ENCODE results near the gene RBM38. TPM values are rescaled to one million over a fixed set of nuclear protein-coding genes. Genes with fewer than 3 reads are reported as not detected.

RBM38 gene
- total RNA-seq, 2 experiments from 2014 or later = 60.9 to 62.8 TPM

DNA sequence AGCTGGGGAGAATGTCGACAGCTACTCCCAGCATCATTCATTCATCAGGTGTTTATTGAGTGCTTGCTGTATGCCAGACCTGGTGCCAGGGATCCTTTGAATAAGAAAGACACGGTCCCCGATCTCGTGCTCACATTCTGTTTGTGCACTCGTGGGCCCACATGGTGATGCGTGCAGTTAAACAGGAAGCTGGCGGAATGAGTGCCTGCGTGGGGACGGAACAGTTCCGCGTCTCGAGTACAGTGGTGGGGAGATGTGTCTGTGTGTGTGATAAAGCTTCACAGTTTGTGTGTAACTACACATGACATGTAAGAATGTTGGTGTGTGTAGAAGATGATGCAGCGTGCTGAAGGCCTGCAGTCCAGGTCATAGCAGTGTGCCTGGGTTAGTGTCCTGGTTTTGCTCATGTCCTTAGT, 6.5 kb downstream of the RBM38 start:
- ATAC-seq (ENCODE audit: low read depth) (peak; percentile 3), DNase-seq (no peak)
- H3K27ac Mint-ChIP-seq = peak overlapping the region; percentile 84
- H3K9me3 Mint-ChIP-seq = no peaks in the 10 kb centered on the region
- H3K36me3 Mint-ChIP-seq = peaks cover 61% of the 10 kb centered on the region
- POLR2A ChIA-PET = interaction anchor here (0.8 to 5.4 kb wide), 14 partner anchors 8 to 222 kb away, joined by 3 to 76 read pairs (median 4); partner anchors contain the start of gene ZBP1
- H3K4me3 Mint-ChIP-seq = peak overlapping the region; percentile 83
- no peaks in the 10 kb centered on the region for H3K27me3 Mint-ChIP-seq
- peaks cover 54% of the 10 kb centered on the region for H3K4me1 Mint-ChIP-seq

DNA sequence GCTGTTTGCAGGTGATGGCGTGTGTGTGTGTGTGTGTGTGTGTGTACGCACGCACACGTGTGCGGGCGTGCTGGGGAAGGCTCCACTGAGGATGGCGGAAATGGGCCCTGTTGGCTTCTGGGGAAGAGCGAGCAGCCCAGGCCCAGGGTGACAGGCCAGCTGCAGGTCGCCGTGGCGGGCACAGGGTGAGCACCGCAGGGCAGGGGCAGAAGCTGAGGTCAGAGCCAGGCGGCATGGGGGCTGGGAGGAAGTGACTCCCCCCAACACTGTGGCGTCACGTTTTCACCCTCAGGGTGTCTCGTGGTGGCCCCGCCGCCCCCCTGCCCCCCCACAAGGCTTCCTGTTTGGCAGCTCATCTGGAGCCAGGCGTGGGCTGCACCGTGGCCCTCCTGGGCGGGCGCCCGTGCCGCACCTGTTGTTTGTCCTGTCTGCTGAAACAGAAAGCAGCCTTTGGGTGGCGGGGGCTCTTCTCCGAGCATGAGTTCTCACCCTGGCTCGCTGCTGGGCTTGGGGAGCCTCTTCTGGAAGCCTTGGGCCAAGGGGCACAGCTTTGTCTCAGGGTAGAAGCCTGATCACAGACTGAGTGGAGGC, 7.1 kb downstream of the RBM38 start:
- DNase-seq (peak; percentile 82), ATAC-seq (ENCODE audit: low read depth) (peak; percentile 81)
- peaks cover 53% of the 10 kb centered on the region for H3K4me1 Mint-ChIP-seq
- H3K4me3 Mint-ChIP-seq = peak overlapping the region; percentile 83
- peaks cover 61% of the 10 kb centered on the region for H3K36me3 Mint-ChIP-seq
- no peaks in the 10 kb centered on the region for H3K27me3 Mint-ChIP-seq
- peak overlapping the region; percentile 84 for H3K27ac Mint-ChIP-seq
- POLR2A ChIA-PET = interaction anchor here (0.5 to 5.4 kb wide), 18 partner anchors 9 to 1011 kb away, joined by 3 to 76 read pairs (median 4); partner anchors contain the start of gene ZBP1
- no peaks in the 10 kb centered on the region for H3K9me3 Mint-ChIP-seq

DNA sequence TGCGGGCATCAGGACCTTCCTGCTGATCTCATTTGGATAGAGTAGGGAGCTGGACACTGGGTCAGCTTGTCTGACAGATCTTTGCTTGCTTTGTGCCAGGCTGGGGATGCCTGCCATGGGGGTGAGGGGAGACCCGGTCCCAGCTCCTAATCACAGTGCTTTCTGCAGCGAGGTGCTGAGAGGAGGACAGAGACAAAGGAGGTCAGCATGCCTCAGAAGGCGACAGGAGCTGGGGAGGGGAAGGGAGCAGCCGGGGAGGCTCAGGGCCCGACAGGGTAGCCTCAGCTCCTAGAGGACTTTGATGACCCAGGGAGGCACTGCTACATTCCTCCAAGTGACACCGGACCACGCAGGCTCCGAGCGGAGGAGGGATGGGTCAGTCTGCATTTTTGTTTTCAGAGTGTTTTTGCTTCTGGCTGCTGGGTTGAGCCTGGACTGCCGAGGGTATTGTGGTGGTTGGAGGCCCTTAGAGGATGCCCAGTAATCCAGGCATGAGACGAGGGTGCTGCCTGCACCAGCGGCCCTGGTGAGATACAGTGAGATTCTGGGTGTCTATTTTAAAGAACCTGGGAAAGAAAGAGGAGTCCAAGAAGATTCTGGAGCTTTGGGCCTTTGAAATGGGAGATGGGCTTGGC, 7.8 kb downstream of the RBM38 start:
- ATAC-seq (ENCODE audit: low read depth) (no peak), DNase-seq (no peak)
- H3K27me3 Mint-ChIP-seq = no peaks in the 10 kb centered on the region
- H3K9me3 Mint-ChIP-seq = no peaks in the 10 kb centered on the region
- peaks cover 46% of the 10 kb centered on the region for H3K4me1 Mint-ChIP-seq
- POLR2A ChIA-PET = interaction anchor here (0.5 to 5.4 kb wide), 11 partner anchors 9 to 1010 kb away, joined by 3 to 76 read pairs (median 4); partner anchors contain the start of gene ZBP1
- H3K36me3 Mint-ChIP-seq = peaks cover 61% of the 10 kb centered on the region
- peak overlapping the region; percentile 83 for H3K4me3 Mint-ChIP-seq
- H3K27ac Mint-ChIP-seq = peak overlapping the region; percentile 84

DNA sequence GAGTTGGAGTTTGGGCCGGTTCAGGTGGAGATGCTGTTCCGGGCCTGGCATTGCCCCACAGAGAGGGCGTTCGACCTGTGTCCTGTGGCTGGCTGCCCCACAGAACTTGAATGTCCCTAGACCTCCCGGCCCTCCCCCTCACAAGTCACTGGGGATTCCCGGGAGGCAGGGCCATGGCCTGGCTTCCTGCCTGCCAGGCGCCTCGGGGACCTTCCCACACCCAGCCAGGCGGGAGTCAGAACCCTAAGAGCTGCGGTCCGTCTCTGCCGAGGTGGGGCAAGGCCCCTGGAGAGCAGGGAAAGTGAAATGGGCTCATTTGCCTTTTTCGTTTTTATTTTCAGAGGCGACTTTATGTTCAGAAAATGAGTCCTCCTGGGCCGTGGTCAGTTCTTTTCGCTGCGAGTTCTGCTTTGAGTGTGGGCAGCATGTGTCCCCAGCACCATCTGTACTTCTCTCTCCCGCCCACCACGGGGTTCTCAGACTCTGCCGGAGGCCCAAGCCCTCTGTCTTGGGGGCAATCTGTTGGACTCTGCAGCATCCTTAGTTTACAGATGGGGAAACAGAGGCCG, 8.5 kb downstream of the RBM38 start:
- DNase-seq (no peak), ATAC-seq (ENCODE audit: low read depth) (no peak)

DNA sequence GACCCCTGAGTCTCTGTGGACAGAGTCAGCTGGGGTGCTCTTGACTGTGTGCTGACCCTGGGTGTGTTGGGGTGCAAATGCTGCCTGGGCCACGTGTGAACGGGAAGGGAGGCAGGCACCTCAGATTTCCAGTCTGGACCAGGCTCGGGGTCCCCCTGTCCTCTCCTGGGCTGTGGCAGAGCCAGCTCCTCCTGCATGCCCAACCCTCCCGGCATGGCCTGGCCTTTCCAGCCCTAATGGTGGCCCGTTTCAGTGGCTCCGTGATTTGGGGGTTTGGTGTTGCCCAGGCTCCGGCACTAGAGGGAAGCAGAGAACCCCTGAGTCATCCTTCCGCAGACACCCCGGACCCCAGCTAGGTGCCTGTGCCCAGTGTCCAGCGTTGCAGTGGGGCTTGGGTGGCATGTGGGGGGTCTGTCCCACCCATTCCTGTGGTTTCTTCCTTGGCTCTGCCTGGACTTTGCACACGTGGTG, 9.1 kb downstream of the RBM38 start:
- H3K4me3 Mint-ChIP-seq = peak overlapping the region; percentile 83
- no peak for DNase-seq
- POLR2A ChIA-PET = interaction anchor here (4.5 to 6.4 kb wide), 3 partner anchors 8 to 33 kb away, joined by 15 to 76 read pairs (median 32); partner anchors contain the start of gene RBM38
- H3K9me3 Mint-ChIP-seq = no peaks in the 10 kb centered on the region
- ATAC-seq (ENCODE audit: low read depth) = no peak
- peaks cover 43% of the 10 kb centered on the region for H3K4me1 Mint-ChIP-seq
- H3K27me3 Mint-ChIP-seq = no peaks in the 10 kb centered on the region
- H3K36me3 Mint-ChIP-seq = peaks cover 52% of the 10 kb centered on the region
- peak overlapping the region; percentile 58 for H3K27ac Mint-ChIP-seq

More for the DNA sequence above, 8.5 kb downstream of the RBM38 start:
- Mint-ChIP-seq H3K4me1 (peaks cover 44% of the 10 kb centered on the region), H3K9me3 (no peaks in the 10 kb centered on the region), H3K4me3 (peak overlapping the region; percentile 83), H3K27ac (peak overlapping the region; percentile 84), H3K36me3 (peaks cover 55% of the 10 kb centered on the region), H3K27me3 (no peaks in the 10 kb centered on the region)
- POLR2A ChIA-PET = interaction anchor here (1.0 to 6.4 kb wide), 5 partner anchors 8 to 34 kb away, joined by 4 to 76 read pairs (median 15); partner anchors contain the start of gene RBM38

DNA sequence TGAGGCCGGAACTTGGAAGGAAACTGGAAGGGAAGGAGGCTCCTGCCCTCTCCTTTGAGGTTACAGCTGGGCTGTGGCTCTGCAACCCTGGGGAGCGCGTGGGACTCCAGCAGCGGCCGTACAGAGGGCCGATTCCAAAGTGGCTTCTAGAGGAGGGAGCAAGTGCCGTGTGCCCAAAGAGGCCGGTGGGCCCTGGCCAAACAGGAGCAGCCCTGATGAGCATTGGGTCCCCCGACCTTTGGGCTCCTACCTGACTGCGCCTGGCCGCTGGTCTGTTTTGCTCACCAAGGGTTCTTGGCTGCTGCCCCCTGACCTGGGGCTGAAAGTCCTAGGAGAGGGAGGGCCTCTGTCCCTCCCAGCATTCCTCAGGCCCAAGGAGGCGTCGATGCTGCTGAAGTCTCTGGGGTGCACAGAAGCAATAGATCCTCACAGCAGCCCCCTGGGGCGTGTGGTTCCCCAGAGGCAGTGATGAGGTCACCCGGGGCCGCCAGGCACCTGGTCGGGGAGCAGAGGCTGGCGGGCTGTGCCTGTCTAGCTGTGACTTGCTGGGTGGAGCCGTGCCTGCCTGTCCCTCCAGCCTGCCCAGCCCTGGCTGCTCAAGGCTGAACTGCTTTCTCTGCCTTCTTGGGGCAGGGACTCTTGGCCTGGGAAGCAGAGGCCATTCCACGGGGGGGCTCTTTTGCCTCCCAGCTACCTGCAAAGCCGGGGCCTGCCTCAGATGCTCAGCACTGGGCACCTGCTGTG, 9.8 kb downstream of the RBM38 start:
- Mint-ChIP-seq H3K9me3 (no peaks in the 10 kb centered on the region), H3K4me3 (peak overlapping the region; percentile 25), H3K27me3 (no peaks in the 10 kb centered on the region), H3K27ac (peak overlapping the region; percentile 58), H3K36me3 (peaks cover 47% of the 10 kb centered on the region), H3K4me1 (peaks cover 41% of the 10 kb centered on the region)
- DNase-seq (no peak), ATAC-seq (ENCODE audit: low read depth) (no peak)
- POLR2A ChIA-PET = interaction anchor here (1.4 to 6.4 kb wide), 3 partner anchors 9 to 13 kb away, joined by 3 to 32 read pairs (median 15); partner anchors contain the start of gene RBM38

DNA sequence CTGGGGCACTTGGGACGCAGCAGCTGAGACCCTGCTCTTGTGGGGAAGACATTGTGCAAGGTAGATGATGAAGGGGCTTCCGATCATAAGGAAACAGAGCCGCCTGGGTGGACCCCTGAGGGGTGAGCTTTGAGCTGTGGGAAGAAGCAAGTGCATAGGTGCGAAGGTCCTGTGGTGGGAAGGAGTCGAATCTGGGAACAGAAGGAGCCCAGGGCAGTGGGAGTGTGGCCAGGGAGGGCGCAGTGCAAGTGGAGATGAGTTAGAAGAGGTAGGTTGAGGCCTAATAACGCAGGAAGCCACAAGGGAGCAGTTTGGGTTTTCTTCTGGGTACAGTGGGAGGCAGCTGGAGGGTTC, 10.3 kb downstream of the RBM38 start:
- no peaks in the 10 kb centered on the region for H3K9me3 Mint-ChIP-seq
- peaks cover 41% of the 10 kb centered on the region for H3K4me1 Mint-ChIP-seq
- H3K4me3 Mint-ChIP-seq = no peak overlapping the region
- DNase-seq (no peak), ATAC-seq (ENCODE audit: low read depth) (no peak)
- H3K27ac Mint-ChIP-seq = no peak overlapping the region
- POLR2A ChIA-PET = interaction anchor here (1.4 to 6.4 kb wide), 3 partner anchors 9 to 13 kb away, joined by 3 to 32 read pairs (median 15); partner anchors contain the start of gene RBM38
- peaks cover 43% of the 10 kb centered on the region for H3K36me3 Mint-ChIP-seq
- no peaks in the 10 kb centered on the region for H3K27me3 Mint-ChIP-seq

DNA sequence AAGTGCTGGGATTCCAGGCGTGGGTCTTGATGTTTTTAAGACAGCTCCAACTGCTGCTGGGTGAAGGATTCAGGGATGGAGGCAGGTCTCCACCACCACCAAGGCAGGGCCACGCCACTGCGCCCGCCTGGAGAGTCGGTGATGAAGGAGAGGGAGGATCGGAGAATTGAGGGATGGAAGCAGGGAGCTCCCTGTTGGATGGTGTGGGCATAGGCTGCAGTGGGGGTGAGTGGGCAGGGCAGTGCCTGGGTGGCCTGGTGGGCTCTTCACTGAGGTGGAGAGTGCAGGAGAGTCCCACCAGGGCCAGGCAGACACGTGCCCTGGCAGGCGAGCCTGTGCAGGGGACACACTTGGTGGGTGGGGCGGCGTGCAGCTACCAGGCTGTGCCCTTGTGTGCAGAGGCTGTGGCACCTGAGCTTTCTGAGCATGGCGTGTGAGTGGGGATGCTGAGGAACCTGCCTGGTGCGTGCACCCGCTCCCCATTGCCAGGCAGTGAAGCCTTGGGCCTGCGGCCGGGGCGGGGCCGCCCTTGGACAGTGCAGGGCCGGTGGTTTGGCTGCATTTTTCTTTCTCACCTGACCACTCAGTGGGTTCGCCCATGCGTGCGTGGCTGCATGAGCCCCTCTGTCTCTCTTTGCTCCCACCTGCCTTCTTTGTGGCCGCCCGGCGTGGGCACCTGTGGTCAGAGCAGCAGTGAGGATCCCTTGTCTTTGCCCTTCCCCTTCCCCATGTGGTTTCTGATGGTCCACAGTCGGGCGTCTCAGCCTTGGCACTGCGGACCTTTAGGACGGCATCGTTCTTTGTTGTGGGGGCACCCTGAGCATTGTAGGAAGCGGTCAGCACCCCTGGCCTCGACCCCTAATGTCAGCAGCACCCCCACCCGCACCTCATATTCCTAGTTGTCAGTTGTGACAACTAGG, 11.3 kb downstream of the RBM38 start:
- POLR2A ChIA-PET = interaction anchor here (0.7 to 6.4 kb wide), 4 partner anchors 10 to 32 kb away, joined by 3 to 32 read pairs (median 9); partner anchors contain the start of gene RBM38
- Mint-ChIP-seq H3K36me3 (peaks cover 36% of the 10 kb centered on the region), H3K27me3 (no peaks in the 10 kb centered on the region), H3K9me3 (no peaks in the 10 kb centered on the region), H3K4me1 (peaks cover 34% of the 10 kb centered on the region), H3K27ac (peak overlapping the region; percentile 12), H3K4me3 (no peak overlapping the region)
- DNase-seq = no peak
- no peak for ATAC-seq (ENCODE audit: low read depth)

DNA sequence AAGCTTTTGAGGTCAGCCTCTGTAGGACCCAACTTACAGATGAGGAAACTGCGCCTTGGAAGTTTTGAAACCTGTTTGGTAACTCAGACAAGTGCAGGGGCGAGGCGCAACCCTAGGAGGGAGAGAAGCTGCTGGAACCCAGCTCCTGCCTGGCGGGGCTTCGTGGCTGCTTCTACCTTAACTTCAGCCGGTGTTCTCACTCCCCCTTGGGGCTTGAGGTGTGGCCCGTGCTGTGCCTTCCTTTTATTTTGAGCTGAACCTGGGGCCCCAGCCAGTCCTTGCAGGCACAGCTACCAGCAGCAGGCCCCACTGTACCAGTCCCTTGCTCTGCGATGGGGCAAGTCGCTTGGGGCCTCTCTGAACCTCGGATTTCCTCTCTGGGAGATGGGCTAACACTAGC, 12.0 kb downstream of the RBM38 start:
- Mint-ChIP-seq H3K9me3 (no peaks in the 10 kb centered on the region), H3K4me1 (peaks cover 27% of the 10 kb centered on the region), H3K4me3 (no peak overlapping the region), H3K36me3 (peaks cover 33% of the 10 kb centered on the region), H3K27me3 (no peaks in the 10 kb centered on the region), H3K27ac (peak overlapping the region; percentile 12)
- POLR2A ChIA-PET = interaction anchor here (0.7 to 6.4 kb wide), 3 partner anchors 10 to 31 kb away, joined by 3 to 32 read pairs (median 15); partner anchors contain the start of gene RBM38
- DNase-seq (no peak), ATAC-seq (ENCODE audit: low read depth) (no peak)

DNA sequence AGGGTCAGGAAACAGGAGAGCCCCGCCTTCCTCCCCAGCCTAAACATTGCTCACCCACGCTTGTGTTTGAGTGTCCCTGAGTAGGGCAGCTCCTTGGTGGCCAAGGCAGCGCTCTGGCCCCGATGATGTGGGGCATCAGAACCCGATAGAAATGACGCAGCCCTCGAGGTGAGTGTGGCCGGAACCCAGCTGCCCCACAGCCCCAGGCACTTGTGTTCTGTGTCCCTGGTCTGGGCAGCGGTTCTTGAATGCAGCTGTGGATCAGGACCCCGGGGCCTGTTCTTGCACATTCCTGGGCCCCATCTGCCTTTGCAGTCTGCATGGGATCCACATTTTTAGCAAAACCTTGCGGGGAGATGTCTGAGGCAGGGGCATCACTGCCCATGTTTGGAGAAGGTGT, 12.8 kb downstream of the RBM38 start:
- Mint-ChIP-seq H3K27me3 (no peaks in the 10 kb centered on the region), H3K36me3 (peaks cover 29% of the 10 kb centered on the region), H3K27ac (no peak overlapping the region), H3K4me3 (no peak overlapping the region), H3K4me1 (peaks cover 22% of the 10 kb centered on the region), H3K9me3 (no peaks in the 10 kb centered on the region)
- ATAC-seq (ENCODE audit: low read depth) = no peak
- no peak for DNase-seq
- POLR2A ChIA-PET = interaction anchor here (4.5 to 6.4 kb wide), 2 partner anchors 9 to 12 kb away, joined by 15 to 32 read pairs; partner anchors contain the start of gene RBM38

DNA sequence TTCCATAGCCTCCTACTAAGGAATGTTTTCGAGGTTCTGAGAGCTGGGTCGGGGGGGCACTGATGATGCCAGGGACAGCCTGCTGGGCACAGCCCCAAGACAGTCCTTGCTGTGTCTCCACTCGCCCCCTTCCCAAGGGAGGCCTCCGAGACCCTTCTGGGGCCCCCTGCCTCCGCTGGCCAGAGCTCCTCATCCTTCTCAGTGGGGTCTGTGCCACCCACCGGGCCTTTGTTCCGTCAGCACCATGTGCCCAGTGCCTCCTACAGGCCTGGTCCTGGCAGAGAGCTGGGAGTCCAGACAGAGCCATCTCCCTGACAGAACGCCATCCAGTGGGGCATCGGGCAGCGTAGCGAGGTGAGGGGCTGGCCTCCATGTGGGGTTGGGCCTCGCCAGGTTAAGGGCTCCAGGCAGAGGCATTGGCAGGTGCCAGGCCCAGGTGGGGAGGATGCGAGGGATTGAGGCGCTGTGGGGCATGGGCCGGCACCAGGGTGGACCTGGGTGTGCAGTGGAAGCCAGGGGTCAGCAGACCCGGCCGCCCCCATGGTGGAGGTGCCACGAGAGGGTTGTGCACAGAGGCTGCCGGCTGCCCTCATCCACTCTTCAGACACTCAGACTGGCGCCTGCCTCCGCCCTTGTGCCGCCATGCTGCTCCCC, 13.3 kb downstream of the RBM38 start:
- no peaks in the 10 kb centered on the region for H3K27me3 Mint-ChIP-seq
- ATAC-seq (ENCODE audit: low read depth) (no peak), DNase-seq (no peak)
- no peak overlapping the region for H3K4me3 Mint-ChIP-seq
- POLR2A ChIA-PET = interaction anchor here (4.5 to 6.4 kb wide), 2 partner anchors 8 to 12 kb away, joined by 15 to 32 read pairs; partner anchors contain the start of gene RBM38
- H3K36me3 Mint-ChIP-seq = peaks cover 26% of the 10 kb centered on the region
- H3K9me3 Mint-ChIP-seq = no peaks in the 10 kb centered on the region
- H3K4me1 Mint-ChIP-seq = peaks cover 18% of the 10 kb centered on the region
- no peak overlapping the region for H3K27ac Mint-ChIP-seq

Data from activated naive CD8-positive, alpha-beta T cell treated with anti-CD3 and anti-CD28 coated beads, Interleukin-2, amount 10 ng/mL, durations not matched to agents 7 days and 5 days (primary cell).